OCI-LY7 (cell line): Measurements from ENCODE around the gene HTRA1. TPM values are rescaled to one million over a fixed set of nuclear protein-coding genes. Genes with fewer than 3 reads are reported as not detected.

Source experiments
- BruUV-seq: library from RNA; stranded (reverse); fragments of 400-500 nt; replicated peaks from 2 replicates; lab custom pipeline; 2021; lab: Mats Ljungman, UMichigan
- CTCF ChIA-PET: fragments of 300-600 bp; sonication (Branson Sonifier 250); formaldehyde crosslinking; loops from one replicate; lab custom pipeline; 2022; ENCODE audit warnings: antibody characterized with exemption; ENCODE audit not compliant: unreplicated experiment; lab: Charles Lee
- POLR2A ChIA-PET: fragments of 300-600 bp; sonication (Branson Sonifier 250); formaldehyde crosslinking; loops from one replicate; lab custom pipeline; 2022; ENCODE audit warnings: antibody characterized with exemption; lab: Charles Lee
- DNase-seq: peaks from one replicate; pipeline ENCODE4 v3.0.0-alpha.2; 2015; ENCODE audit warnings: low spot score
- H2AFZ ChIP-seq: fragments of 200-600 bp; sonication (generic), shearing (Covaris generic); 2 replicates; pipeline ENCODE4 v1.6.1; 2014; ENCODE audit warnings: mild to moderate bottlenecking, antibody characterized with exemption, low read length, moderate library complexity
- H3K27ac ChIP-seq: fragments of 200-600 bp; sonication (generic); 2 replicates; pipeline ENCODE4 v1.5.1; 2014; ENCODE audit warnings: mixed run types, low read depth, mild to moderate bottlenecking, moderate library complexity, low read length, inconsistent platforms; ENCODE audit not compliant: poor library complexity, severe bottlenecking
- H3K36me3 ChIP-seq: fragments of 200-600 bp; sonication (generic); 2 replicates; pipeline ENCODE4 v1.6.1; 2014; ENCODE audit warnings: mild to moderate bottlenecking, antibody characterized with exemption, low read length, moderate library complexity, mixed read lengths; ENCODE audit not compliant: insufficient read depth
- H3K4me1 ChIP-seq: fragments of 200-600 bp; sonication (generic); 2 replicates; pipeline ENCODE4 v1.5.1; 2014; ENCODE audit warnings: mild to moderate bottlenecking, low read length; ENCODE audit not compliant: insufficient read depth, poor library complexity, severe bottlenecking
- H3K4me2 ChIP-seq: fragments of 200-600 bp; sonication (generic); 2 replicates; pipeline ENCODE4 v1.6.1; 2014; ENCODE audit warnings: mild to moderate bottlenecking, low read length
- H3K4me3 ChIP-seq: fragments of 200-600 bp; sonication (generic); 2 replicates; pipeline ENCODE4 v1.5.1; 2014; ENCODE audit warnings: mild to moderate bottlenecking, low read depth, low read length; ENCODE audit not compliant: poor library complexity, severe bottlenecking
- H3K79me2 ChIP-seq: fragments of 200-600 bp; sonication (generic); 2 replicates; pipeline ENCODE4 v1.6.1; 2016; ENCODE audit warnings: low read depth, mild to moderate bottlenecking, low read length, moderate library complexity, mixed read lengths; ENCODE audit not compliant: insufficient read depth
- H3K9me2 ChIP-seq: fragments of 200-600 bp; sonication (generic); 2 replicates; pipeline ENCODE4 v1.6.1; 2016; ENCODE audit warnings: mild to moderate bottlenecking, low read length, mixed read lengths; ENCODE audit not compliant: insufficient read depth
- H3K9me3 ChIP-seq: fragments of 200-600 bp; sonication (generic); 2 replicates; pipeline ENCODE4 v1.6.1; 2014; ENCODE audit warnings: mild to moderate bottlenecking, mixed run types, low read length, mixed read lengths
- H4K20me1 ChIP-seq: fragments of 200-600 bp; sonication (generic); 2 replicates; pipeline ENCODE4 v1.6.1; 2014; ENCODE audit warnings: mild to moderate bottlenecking, antibody characterized with exemption, low read length, moderate library complexity, mixed read lengths; ENCODE audit not compliant: insufficient read depth
- CTCF ChIP-seq: fragments of 200-600 bp; sonication (generic); conservative IDR thresholded peaks from 2 replicates; pipeline ENCODE4 v1.5.1; 2014; ENCODE audit warnings: mild to moderate bottlenecking, antibody characterized with exemption, low read length, moderate library complexity, mixed read lengths
- EZH2phosphoT487 ChIP-seq: fragments of 200-600 bp; sonication (generic); IDR thresholded peaks from 2 replicates; pipeline ENCODE4 v1.6.1; 2018; ENCODE audit warnings: low read depth, borderline replicate concordance, mild to moderate bottlenecking, mixed run types, antibody characterized with exemption, low read length, moderate library complexity, mixed read lengths
- intact Hi-C: fragments of 100-400 bp; cut with micrococcal nuclease; formaldehyde crosslinking; loops from one replicate; pipeline ENCODE4 v1.10.0; 2022; ENCODE audit not compliant: unreplicated experiment
- total RNA-seq, 2 experiments: library from RNA; depleted of rRNA in 1 of 2; stranded (reverse); fragments of >200 nt in 1 of 2; shearing (Covaris generic) in 1 of 2; gene quantifications; 2 replicates each; pipeline ENCODE4 v1.2.3, GENCODE V29; 2014 to 2022

HTRA1 gene
- total RNA-seq, 2 experiments from 2014 or later, result not detected

GRCh38 chr10:122544493-122544892, 83.1 kb downstream of the HTRA1 start:
- no peak overlapping the region for H3K27ac ChIP-seq
- H3K36me3 ChIP-seq, result no peaks in the 10 kb centered on the region
- intact Hi-C loops, result no loop called here
- H3K9me3 ChIP-seq, result no peaks in the 10 kb centered on the region
- no peak for TF ChIP-seq EZH2phosphoT487
- TF ChIP-seq CTCF, result no peak
- no peaks in the 10 kb centered on the region for H3K79me2 ChIP-seq
- ChIA-PET CTCF (no interaction called here), POLR2A (no interaction called here)
- BruUV-seq, result no TSS peak
- no peak overlapping the region for H2AFZ ChIP-seq
- no peak overlapping the region for H3K4me2 ChIP-seq
- H4K20me1 ChIP-seq, result no peaks in the 10 kb centered on the region
- H3K4me1 ChIP-seq, result no peaks in the 10 kb centered on the region
- H3K4me3 ChIP-seq, result no peak overlapping the region
- no peaks in the 10 kb centered on the region for H3K9me2 ChIP-seq
- no peak for DNase-seq

- no peak overlapping the region for H3K4me2 ChIP-seq
- no peak for DNase-seq
- intact Hi-C loops, result no loop called here
- no peak overlapping the region for H3K4me3 ChIP-seq
- ChIA-PET POLR2A (no interaction called here), CTCF (no interaction called here)
- no peak overlapping the region for H3K27ac ChIP-seq
- no peaks in the 10 kb centered on the region for H3K4me1 ChIP-seq
- H3K36me3 ChIP-seq, result no peaks in the 10 kb centered on the region
- TF ChIP-seq CTCF (no peak), EZH2phosphoT487 (no peak)
- BruUV-seq, result no TSS peak
- no peaks in the 10 kb centered on the region for H3K9me3 ChIP-seq
- H3K79me2 ChIP-seq, result no peaks in the 10 kb centered on the region
- H4K20me1 ChIP-seq, result no peaks in the 10 kb centered on the region
- H3K9me2 ChIP-seq, result no peaks in the 10 kb centered on the region
- H2AFZ ChIP-seq, result no peak overlapping the region
These were observed 84.9 kb downstream of the HTRA1 start for GRCh38 chr10:122546242-122546641.

- no peak overlapping the region for H3K4me2 ChIP-seq
- H3K79me2 ChIP-seq, result no peaks in the 10 kb centered on the region
- H2AFZ ChIP-seq, result no peak overlapping the region
- no peak for DNase-seq
- ChIA-PET CTCF (no interaction called here), POLR2A (no interaction called here)
- no peaks in the 10 kb centered on the region for H3K9me3 ChIP-seq
- H3K4me1 ChIP-seq, result no peaks in the 10 kb centered on the region
- intact Hi-C loops, result no loop called here
- no peak overlapping the region for H3K27ac ChIP-seq
- no peak overlapping the region for H3K4me3 ChIP-seq
- TF ChIP-seq EZH2phosphoT487, result no peak
- TF ChIP-seq CTCF, result no peak
- no TSS peak for BruUV-seq
- no peaks in the 10 kb centered on the region for H4K20me1 ChIP-seq
- H3K36me3 ChIP-seq, result no peaks in the 10 kb centered on the region
- H3K9me2 ChIP-seq, result no peaks in the 10 kb centered on the region
These were observed 87.2 kb downstream of the HTRA1 start for GRCh38 chr10:122548407-122549085.
